RWPE2 (cell line): ENCODE measurements around the gene EPHA5.

Source experiments
- ATAC-seq: fragments of 200-7000 bp; cut with Tn5 transposase; 3 replicates; pipeline ENCODE4 v1.9.1; 2021; ENCODE audit warnings: low read depth
- DNase-seq: peaks from one replicate; pipeline ENCODE4 v3.0.0-alpha.2; 2020; ENCODE audit warnings: low spot score
- H3K27ac ChIP-seq: fragments of 450-650 bp; 2 replicates; pipeline ENCODE4 v1.5.1; 2017; ENCODE audit warnings: mild to moderate bottlenecking; ENCODE audit not compliant: poor library complexity, severe bottlenecking
- H3K27me3 ChIP-seq: fragments of 250-450 bp; sonication (Bioruptor Pico); 2 replicates; pipeline ENCODE4 v1.5.1; 2021; ENCODE audit warnings: mild to moderate bottlenecking, moderate library complexity; ENCODE audit not compliant: insufficient read depth, poor library complexity, severe bottlenecking
- H3K36me3 ChIP-seq: fragments of 250-450 bp; sonication (Bioruptor Pico); 2 replicates; pipeline ENCODE4 v1.5.1; 2020; ENCODE audit warnings: low read depth, mild to moderate bottlenecking, moderate library complexity
- H3K4me1 ChIP-seq: fragments of 250-450 bp; sonication (Bioruptor Pico); 2 replicates; pipeline ENCODE4 v1.5.1; 2021; ENCODE audit warnings: mild to moderate bottlenecking, moderate library complexity; ENCODE audit not compliant: insufficient read depth, poor library complexity, severe bottlenecking
- H3K4me3 ChIP-seq: fragments of 250-450 bp; sonication (Bioruptor Pico); 2 replicates; pipeline ENCODE4 v1.5.1; 2021; ENCODE audit warnings: mild to moderate bottlenecking, moderate library complexity; ENCODE audit not compliant: severe bottlenecking
- H3K9me3 ChIP-seq: fragments of 250-450 bp; sonication (Bioruptor Pico); 2 replicates; pipeline ENCODE4 v1.5.1; 2021; ENCODE audit warnings: mild to moderate bottlenecking, moderate library complexity; ENCODE audit not compliant: severe bottlenecking
- CTCF ChIP-seq: fragments of 450-650 bp; IDR thresholded peaks from one replicate; pipeline ENCODE4 v1.5.1; 2017; ENCODE audit warnings: mild to moderate bottlenecking, moderate library complexity; ENCODE audit not compliant: poor library complexity, severe bottlenecking

EPHA5 gene

GRCh38 chr4:65635051-65635821, 35.1 kb downstream of the EPHA5 start:
- TF ChIP-seq CTCF: no peak
- no peak for DNase-seq
- ATAC-seq: no peak

GRCh38 chr4:65624651-65625050, 45.6 kb downstream of the EPHA5 start:
- no peak for TF ChIP-seq CTCF
- H3K27ac ChIP-seq: no peak overlapping the region
- DNase-seq (no peak), ATAC-seq (no peak)
- no peak overlapping the region for H3K4me3 ChIP-seq
- H3K27me3 ChIP-seq: no peaks in the 10 kb centered on the region
- peaks cover 12% of the 10 kb centered on the region for H3K4me1 ChIP-seq
- no peaks in the 10 kb centered on the region for H3K9me3 ChIP-seq
- no peaks in the 10 kb centered on the region for H3K36me3 ChIP-seq

More at GRCh38 chr4:65635051-65635821, 35.1 kb downstream of the EPHA5 start:
- Histone ChIP-seq H3K36me3 (no peaks in the 10 kb centered on the region), H3K27ac (no peak overlapping the region), H3K4me1 (no peaks in the 10 kb centered on the region), H3K9me3 (peaks cover 2% of the 10 kb centered on the region), H3K27me3 (no peaks in the 10 kb centered on the region), H3K4me3 (no peak overlapping the region)

GRCh38 chr4:65623506-65623905, 46.8 kb downstream of the EPHA5 start:
- no peaks in the 10 kb centered on the region for H3K9me3 ChIP-seq
- H3K4me3 ChIP-seq: no peak overlapping the region
- no peaks in the 10 kb centered on the region for H3K36me3 ChIP-seq
- peak overlapping the region; percentile 8 for H3K27ac ChIP-seq
- H3K27me3 ChIP-seq: no peaks in the 10 kb centered on the region
- H3K4me1 ChIP-seq: peaks cover 12% of the 10 kb centered on the region
- peak; percentile 72; the same call in 2 of the 3 replicates for ATAC-seq
- TF ChIP-seq CTCF: no peak
- DNase-seq: no peak

- Histone ChIP-seq H3K36me3 (no peaks in the 10 kb centered on the region), H3K27me3 (no peaks in the 10 kb centered on the region), H3K4me3 (no peak overlapping the region), H3K9me3 (no peaks in the 10 kb centered on the region), H3K27ac (no peak overlapping the region), H3K4me1 (no peaks in the 10 kb centered on the region)
- DNase-seq (no peak), ATAC-seq (no peak)
- no peak for TF ChIP-seq CTCF
These were observed 52.9 kb downstream of the EPHA5 start for GRCh38 chr4:65617416-65617815.

GRCh38 chr4:65604515-65604914, 65.8 kb downstream of the EPHA5 start:
- H3K9me3 ChIP-seq: no peaks in the 10 kb centered on the region
- H3K4me3 ChIP-seq: no peak overlapping the region
- no peak for TF ChIP-seq CTCF
- no peaks in the 10 kb centered on the region for H3K4me1 ChIP-seq
- DNase-seq (no peak), ATAC-seq (no peak)
- no peaks in the 10 kb centered on the region for H3K36me3 ChIP-seq
- no peak overlapping the region for H3K27ac ChIP-seq
- no peaks in the 10 kb centered on the region for H3K27me3 ChIP-seq
